Glomerular visceral epithelial cell (primary cell): Measurements from ENCODE around the gene PTGES3L.
"Not testable (repeated sequence)": the region's sequence is repeated elsewhere in the genome, so short reads cannot be mapped to it uniquely, and the experiment has no call there.

Source experiments
- DNase-seq: peaks from one replicate; pipeline ENCODE4 v3.0.0-alpha.2; 2016; ENCODE audit errors: extremely low spot score

PTGES3L gene

GRCh38 chr17:43014020-43014648 is 34.3 kb upstream of the PTGES3L start:
- DNase-seq = no peak

GRCh38 chr17:43013296-43013695 is 33.4 kb upstream of the PTGES3L start:
- no peak for DNase-seq

GRCh38 chr17:43011728-43012472 is 32.0 kb upstream of the PTGES3L start:
- DNase-seq = no peak

DNA sequence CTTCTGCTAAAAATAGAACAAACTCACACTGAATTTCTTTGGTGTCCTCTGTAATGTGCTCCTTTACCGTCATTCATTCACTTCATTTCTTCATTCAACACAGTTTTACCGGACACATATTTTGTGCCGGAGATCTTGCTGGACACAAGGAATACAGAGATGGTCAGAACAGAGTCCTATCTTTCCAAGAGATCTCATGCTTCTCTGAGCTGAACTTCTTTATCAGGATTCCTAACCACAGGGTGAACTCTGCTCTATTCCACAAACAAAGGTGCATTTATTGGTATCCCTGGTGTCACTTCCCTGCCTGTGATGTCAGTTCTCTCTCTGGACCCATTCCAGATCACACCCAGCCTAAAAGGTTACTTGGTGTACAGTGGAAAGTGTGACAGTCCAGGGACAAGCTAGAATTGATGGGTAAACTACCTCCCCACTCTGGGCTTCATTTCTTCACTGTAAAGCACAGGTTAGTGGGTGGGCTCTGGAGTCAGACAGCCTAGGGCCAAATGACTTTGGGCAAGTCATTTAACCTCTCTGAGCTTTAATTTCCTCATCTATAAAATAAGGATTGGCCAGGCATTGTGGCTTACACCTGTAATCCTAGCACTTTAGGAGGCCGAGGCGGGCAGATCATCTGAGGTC is 30.9 kb upstream of the PTGES3L start:
- DNase-seq = no peak

GRCh38 chr17:43006639-43007551 is 27.0 kb upstream of the PTGES3L start, which contains the start of gene IFI35:
Gene IFI35 (plus strand): TSS chr17:43006784. CDS start chr17:43006948, 164 bp downstream.
- DNase-seq = peak; percentile 86

- peak; percentile 57 for DNase-seq
Observed at GRCh38 chr17:43003542-43004172, 23.8 kb upstream of the PTGES3L start.

DNA sequence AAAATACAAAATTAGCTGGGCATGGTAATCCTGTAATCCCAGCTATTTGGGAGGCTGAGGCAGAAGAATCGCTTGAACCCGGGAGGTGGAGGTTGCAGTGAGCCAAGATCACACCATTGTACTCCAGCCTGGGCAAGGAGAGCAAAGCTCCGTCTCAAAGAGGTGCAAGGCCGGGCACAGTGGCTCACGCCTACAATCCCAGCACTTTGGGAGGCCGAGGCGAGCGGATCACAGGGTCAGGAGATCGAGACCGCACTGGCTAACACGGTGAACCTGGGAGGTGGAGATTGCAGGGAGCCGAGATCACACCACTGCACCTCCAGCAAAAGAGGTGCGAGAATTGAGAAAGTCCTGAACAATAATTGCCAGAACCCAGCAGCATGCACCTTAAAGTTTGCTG is 21.0 kb upstream of the PTGES3L start:
- DNase-seq = not testable (repeated sequence)

DNA sequence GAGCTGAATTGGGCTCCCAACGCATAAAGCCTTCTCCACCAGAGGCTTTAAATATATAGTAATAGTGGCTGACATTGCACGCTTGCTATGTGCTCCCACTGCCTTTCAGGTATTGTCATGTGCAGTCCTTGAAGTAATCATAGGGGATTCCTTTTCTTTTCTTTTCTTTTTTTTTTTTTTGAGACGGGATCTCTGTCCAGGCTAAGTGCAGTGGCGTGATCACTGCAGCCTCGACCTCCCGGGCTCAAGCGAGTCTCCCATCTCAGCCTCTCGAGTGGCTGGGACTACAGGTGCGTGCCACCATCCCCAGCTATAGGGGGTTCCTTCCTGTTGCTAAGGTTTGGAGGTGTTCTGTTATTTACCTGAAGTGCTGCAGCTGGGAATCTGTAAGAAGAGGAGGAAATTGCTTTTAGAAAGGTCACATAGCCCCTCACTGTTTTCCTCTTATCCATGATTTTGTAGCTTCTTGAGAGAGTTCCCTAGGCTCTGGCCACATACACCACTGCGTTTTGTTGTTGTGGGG is 19.2 kb upstream of the PTGES3L start:
- no peak for DNase-seq

- DNase-seq = peak; percentile 100
Observed at GRCh38 chr17:42997984-42998938, 18.4 kb upstream of the PTGES3L start, which contains the start of gene RPL27. Gene RPL27 (plus strand): TSS chr17:42998419. CDS start chr17:42998751, 332 bp downstream.

DNA sequence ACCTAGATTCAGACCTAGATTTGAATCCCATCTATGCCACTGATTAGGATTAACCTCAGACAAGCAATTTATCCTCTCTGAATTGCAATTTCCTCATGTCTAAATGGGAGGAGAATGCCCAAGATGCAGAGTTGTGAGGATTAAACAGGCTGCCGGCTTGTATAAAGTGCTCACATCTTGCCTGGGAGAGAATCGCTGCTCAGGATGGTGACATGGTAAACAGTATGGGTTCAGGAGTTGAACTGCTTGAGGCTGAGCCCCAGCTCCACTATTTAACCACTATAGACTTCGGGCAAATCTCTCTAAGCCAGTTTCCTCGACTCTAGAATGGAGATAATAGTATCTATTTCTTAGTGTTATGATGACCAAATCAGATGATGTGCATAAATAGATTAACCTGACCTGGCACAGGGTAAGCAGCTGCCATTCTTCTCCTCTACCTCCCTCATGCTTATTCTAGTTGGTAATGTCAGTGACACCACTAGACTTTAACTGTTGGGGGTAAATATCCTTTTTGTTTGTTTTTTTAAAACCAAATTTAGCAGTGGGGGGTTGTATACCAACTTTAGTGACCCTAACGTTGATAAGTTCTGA is 17.6 kb upstream of the PTGES3L start:
- DNase-seq = no peak

DNA sequence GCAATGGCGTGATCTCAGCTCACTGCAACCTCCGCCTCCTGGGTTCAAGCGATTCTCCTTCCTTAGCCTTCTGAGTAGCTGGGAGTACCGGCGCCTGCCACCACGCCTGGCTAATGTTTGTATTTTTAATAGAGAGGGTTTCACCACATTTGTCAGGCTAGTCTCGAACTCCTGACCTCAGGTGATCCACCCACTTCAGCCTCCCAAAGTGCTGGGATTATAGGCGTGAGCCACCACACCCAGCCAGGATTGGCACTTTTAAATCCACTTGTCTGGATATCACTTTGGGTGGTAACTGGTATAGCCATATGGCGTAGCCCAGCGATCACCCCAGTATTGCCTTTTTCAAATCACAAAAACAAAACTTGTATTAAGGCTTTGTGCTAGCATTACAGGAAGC is 14.0 kb upstream of the PTGES3L start:
- DNase-seq = not testable (repeated sequence)

DNA sequence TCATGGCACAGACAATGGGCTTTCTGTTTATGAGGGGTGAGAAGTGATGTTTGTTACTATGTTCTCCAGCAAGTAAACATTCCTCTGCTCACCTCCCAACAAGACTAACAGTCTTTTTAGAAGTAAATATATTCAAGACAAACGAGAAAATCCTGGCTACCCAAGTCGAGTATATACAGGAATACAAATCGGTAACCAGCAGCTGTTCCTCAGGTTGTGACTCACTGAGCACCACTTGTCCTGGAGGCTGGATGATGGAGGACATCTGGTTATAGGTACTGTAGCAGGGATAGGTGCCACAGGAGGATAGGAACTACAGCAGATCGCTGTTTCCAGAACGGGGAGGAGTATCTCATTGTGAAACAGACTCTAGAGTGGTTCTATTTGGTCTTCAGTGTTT is 13.0 kb upstream of the PTGES3L start:
- DNase-seq = no peak

GRCh38 chr17:42991471-42991870 is 11.6 kb upstream of the PTGES3L start:
- no peak for DNase-seq

GRCh38 chr17:42989726-42990652 is 10.1 kb upstream of the PTGES3L start:
- no peak for DNase-seq

DNA sequence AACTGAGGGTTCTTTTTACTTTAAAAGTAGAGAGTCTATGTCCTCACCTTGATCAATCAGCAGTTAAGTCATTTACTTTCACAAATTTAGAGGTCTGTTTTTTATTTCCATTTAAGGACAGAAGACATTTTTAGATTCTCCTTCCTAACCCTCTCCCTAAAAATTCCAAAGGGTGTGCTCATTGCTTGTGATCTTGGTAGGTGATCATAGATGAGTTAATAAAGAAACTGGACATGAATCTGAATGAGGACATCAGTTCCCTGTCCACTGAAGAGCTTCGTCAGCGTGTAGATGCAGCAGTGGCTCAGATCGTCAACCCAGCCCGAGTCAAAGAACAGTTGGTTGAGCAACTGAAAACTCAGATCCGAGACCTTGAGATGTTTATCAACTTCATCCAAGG is 9.3 kb upstream of the PTGES3L start:
- DNase-seq = no peak

DNA sequence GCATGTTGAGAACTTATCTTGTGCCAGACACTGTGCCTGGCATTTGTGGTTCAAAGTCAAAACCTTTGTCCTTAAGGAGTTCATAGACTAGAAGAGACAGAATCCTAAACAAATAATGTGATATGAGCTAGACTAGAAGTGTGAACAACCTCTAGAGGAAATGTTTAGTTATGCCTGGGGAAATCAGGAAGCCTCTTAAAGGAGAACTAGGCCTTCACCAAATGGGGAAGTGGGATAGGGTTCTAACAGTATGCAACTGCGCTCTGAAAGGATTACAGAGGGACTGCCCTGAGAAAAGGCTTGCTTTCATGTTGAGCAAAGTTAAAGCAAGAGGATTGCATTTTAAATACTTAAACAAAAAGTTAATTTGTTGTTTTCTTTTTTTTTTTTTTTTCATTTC is 5.3 kb upstream of the PTGES3L start:
- no peak for DNase-seq

DNA sequence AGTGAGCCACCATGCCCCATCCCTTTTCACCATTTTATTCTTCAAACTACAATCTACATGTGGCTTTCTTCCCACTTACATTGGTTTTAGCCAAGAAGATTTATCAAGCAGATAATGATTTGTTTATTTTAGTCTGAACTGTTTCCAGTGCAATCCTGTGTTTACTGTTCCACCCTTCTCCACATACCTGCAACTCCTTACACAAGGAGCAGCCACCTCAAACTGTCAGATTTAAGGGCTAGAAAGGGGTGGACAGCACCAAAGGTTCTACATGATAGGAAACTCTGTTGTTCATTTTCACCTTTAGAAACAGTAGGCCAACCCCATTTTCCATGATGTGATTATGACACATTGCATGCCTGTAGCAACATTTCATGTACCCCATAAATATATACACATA is 2.4 kb upstream of the PTGES3L start:
- DNase-seq = no peak

- peak; percentile 61 for DNase-seq
Observed at GRCh38 chr17:42980766-42981397, 1.0 kb upstream of the PTGES3L start.
